Skeletal muscle tissue (tissue), 4 donors: Measurements from ENCODE around the gene PDZD4. TPM values are rescaled to one million over a fixed set of nuclear protein-coding genes. Genes with fewer than 3 reads are reported as not detected.

Experiments used
- H3K27ac ChIP-seq: one replicate; pipeline ENCODE4 v1.7.0; 2013; ENCODE audit warnings: mild to moderate bottlenecking, low read depth, low read length, inconsistent platforms
- H3K27me3 ChIP-seq, 3 donors: one replicate each; pipeline ENCODE4 v1.7.0; 2013; ENCODE audit warnings: low read length in 3 of 3; ENCODE audit not compliant: control insufficient read depth in 3 of 3, insufficient read depth in 3 of 3
- H3K36me3 ChIP-seq, 3 donors: one replicate each; pipeline ENCODE4 v1.7.0; 2013; ENCODE audit warnings: low read length in 3 of 3; ENCODE audit not compliant: control insufficient read depth in 3 of 3, insufficient read depth in 3 of 3
- H3K4me1 ChIP-seq, 3 donors: one replicate each; pipeline ENCODE4 v1.7.0; 2013; ENCODE audit warnings: low read length in 3 of 3, mild to moderate bottlenecking in 3 of 3; ENCODE audit not compliant: control insufficient read depth in 3 of 3, insufficient read depth in 3 of 3
- H3K4me3 ChIP-seq, 3 donors: one replicate each; pipeline ENCODE4 v1.7.0; 2013; ENCODE audit warnings: low read length in 3 of 3
- H3K9ac ChIP-seq, 3 donors: one replicate each; pipeline ENCODE4 v1.7.0; 2013; ENCODE audit warnings: low read length in 3 of 3, mild to moderate bottlenecking in 3 of 3, moderate library complexity in 2 of 3, low read depth in 1 of 3
- H3K9me3 ChIP-seq, 3 donors: one replicate each; pipeline ENCODE4 v1.7.0; 2013; ENCODE audit warnings: low read length in 3 of 3; ENCODE audit not compliant: control insufficient read depth in 3 of 3
- total RNA-seq: library from RNA; depleted of rRNA; stranded (reverse); fragments of >200 nt; gene quantifications from one replicate; pipeline ENCODE4 v1.2.3, GENCODE V29; 2014
- donor health status: Osteomylitis.

Gene PDZD4
- total RNA-seq, 1 donor from 2014 or later, result 2.6 TPM

DNA sequence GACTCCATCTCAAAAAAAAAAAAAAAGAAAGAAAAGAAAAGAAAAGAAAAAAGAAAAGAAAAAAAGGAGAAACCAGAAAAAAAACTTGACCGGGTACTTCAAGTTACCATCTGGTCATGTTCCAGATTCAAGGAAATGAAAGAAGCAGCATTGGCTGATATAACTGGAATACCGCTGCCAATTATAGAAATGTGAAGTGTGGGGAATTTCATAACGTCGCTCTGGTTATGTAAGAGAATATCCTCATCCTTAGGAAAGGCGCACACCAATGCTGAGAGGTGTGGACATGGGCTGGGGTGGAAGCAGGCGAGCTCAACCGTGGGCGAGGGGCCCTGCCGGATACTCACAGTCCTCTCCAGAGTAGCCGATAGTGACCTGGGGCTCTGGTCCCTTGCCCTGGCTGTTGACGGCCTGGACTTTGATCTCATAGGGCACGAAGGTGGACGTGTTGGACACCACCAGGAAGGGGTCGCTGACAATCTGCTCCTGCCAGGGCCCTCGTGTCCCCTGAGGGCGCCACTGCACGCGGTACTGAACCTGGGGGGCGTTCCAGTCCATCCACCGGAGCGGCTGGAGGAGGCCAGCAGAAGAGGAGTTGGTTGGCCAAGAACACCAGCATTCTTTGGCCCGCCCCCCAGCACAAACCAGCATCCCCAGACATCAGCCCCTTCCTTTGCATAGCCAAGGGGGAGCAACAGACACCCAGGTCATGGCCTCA lies 36.1 kb upstream of the PDZD4 start:
- Histone ChIP-seq H3K9me3 (no peaks in the 10 kb centered on the region), H3K36me3 (no peaks in the 10 kb centered on the region), H3K27ac (no peak overlapping the region), H3K4me3 (no peak overlapping the region), H3K4me1 (no peaks in the 10 kb centered on the region), H3K27me3 (peaks cover 0 to 17% (median 17%) of the 10 kb centered on the region in 3 donors), H3K9ac (no peak overlapping the region)

DNA sequence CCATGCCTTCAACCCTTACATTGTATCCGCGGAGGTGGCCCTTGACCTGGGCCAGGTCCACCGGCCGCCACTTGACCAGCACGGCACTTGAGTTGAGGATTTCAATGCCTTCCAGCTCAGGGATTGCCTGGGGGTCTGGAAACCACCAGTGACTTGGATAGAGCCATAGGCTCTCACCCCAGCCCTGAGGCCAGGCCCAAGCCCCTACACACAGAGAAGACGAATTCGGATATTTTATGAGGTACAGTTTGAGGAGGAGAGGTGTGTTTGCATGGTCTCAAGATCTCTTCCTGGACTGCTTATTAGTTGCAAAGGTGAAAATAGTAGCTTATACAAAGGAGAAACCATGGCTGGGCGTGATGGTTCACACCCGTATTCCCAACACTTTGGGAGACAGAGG lies 35.3 kb upstream of the PDZD4 start:
- H3K4me1 ChIP-seq, result no peaks in the 10 kb centered on the region
- H3K36me3 ChIP-seq, result no peaks in the 10 kb centered on the region
- H3K9ac ChIP-seq, result no peak overlapping the region
- no peaks in the 10 kb centered on the region for H3K9me3 ChIP-seq
- no peak overlapping the region for H3K27ac ChIP-seq
- no peak overlapping the region for H3K4me3 ChIP-seq
- H3K27me3 ChIP-seq, result peaks cover 0 to 19% (median 14%) of the 10 kb centered on the region in 3 donors

DNA sequence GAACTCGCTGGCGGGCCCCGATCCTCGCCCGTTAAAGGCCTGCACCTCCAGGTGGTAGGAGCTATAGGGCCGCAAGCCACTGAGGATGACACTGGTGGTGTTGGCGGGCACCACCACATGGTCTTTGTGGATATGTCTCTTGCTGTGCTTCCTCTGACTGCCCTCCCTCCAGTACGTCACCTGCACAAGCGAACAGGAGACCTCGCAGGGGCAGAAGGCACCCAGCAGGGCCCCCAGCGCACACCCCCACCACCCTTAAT lies 34.9 kb upstream of the PDZD4 start:
- Histone ChIP-seq H3K27ac (no peak overlapping the region), H3K9ac (no peak overlapping the region), H3K27me3 (peaks cover 0 to 19% (median 10%) of the 10 kb centered on the region in 3 donors), H3K36me3 (no peaks in the 10 kb centered on the region), H3K4me3 (no peak overlapping the region), H3K9me3 (no peaks in the 10 kb centered on the region), H3K4me1 (no peaks in the 10 kb centered on the region)

DNA sequence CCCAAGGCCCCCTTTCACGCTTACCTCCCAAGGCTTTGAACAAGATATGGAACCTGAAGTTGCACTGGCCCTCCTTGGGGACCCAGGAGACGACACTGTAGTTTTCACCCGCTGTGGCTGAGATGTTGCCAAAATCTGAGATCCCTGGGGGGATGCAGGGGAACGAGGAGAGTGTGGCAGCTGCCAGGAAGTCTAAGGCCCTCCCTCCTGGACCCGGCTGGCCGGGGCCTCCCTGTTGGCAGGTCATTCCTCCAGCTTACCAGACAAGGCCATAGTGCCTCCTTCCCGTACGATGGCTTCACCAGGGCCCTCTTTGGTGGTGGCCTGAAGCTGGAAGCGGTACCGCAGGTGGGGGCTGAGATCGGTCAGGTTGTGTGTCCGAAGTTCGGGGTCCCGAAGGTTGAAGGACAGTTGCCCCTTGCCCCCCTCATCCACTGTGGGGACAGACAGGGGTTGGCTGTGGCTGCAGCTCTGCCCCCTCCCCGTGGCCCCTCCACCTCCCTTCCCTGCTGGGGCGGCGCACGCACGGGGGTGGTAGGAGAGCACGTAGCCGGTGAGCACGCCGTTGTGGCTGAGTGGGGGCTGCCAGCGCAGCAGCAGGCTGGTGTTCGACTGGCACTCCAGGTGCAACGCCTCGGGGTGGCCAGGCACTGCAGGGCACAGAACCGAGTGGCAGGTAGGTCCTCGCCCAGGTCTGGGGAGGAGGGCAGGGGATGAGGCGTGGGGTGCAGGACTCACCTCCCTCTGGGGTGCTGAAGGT lies 34.4 kb upstream of the PDZD4 start:
- Histone ChIP-seq H3K27me3 (peaks cover 0 to 19% (median 8%) of the 10 kb centered on the region in 3 donors), H3K9ac (no peak overlapping the region), H3K27ac (no peak overlapping the region), H3K4me1 (no peaks in the 10 kb centered on the region), H3K36me3 (no peaks in the 10 kb centered on the region), H3K9me3 (no peaks in the 10 kb centered on the region), H3K4me3 (no peak overlapping the region)

DNA sequence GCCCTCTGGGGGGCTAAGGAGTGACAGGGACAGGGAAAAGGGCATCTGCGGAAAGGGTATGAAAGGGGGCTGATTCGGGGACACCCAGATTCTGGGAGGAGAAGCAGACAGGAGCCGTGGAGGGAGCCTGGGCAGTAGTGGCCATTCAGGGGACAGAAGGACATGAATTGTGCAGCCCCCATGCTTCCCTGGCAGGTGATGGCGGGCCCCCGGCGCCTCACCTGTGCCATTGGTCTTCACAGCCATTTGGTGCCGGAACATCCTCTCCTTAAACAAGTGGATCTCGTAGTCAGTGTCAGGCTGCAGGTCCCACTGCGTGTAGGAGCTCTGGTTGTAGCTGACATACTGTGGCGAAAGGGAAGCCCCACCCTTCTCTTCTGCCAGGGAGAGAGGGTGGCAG lies 33.8 kb upstream of the PDZD4 start:
- Histone ChIP-seq H3K4me1 (no peaks in the 10 kb centered on the region), H3K27me3 (peaks cover 0 to 14% (median 8%) of the 10 kb centered on the region in 3 donors), H3K4me3 (no peak overlapping the region), H3K9me3 (no peaks in the 10 kb centered on the region), H3K36me3 (no peaks in the 10 kb centered on the region), H3K9ac (no peak overlapping the region), H3K27ac (no peak overlapping the region)

DNA sequence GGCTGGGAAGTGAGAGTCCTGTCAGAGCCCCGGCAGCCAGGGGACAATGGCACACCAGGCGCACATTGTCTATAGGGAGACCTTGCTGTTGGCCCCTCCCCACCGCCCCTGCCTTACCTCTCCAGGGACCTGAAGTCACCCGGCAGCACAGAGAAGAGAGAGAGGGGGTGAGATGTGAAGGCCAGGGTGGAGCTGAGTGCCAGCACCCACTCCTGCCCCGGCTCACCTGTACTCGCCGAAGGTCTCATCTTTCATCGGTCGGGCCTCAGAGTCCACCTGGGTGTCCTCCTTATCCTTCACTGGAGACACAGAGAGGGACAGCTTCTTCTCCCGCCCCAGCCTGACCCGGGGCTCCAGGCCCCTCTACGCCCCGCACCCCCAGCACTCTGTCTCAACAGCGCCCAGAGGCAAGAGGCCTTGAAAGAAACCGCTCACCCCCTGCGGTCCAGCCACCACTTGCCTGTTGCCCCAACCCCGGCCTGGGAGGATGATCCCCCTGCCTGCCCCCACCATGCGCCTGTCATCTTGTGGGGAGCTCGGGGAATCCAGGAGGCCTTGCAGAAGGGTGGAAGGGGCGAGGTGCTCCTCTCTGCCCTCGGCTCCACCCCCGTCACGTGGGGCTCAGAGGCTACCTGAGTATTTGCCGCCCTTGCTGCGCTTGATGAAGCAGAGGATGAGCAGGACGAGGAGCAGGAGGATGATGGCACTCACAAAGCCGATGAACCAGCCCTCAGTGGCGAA lies 33.1 kb upstream of the PDZD4 start:
- Histone ChIP-seq H3K9ac (no peak overlapping the region), H3K9me3 (no peaks in the 10 kb centered on the region), H3K27me3 (peaks cover 0 to 11% (median 8%) of the 10 kb centered on the region in 3 donors), H3K4me1 (no peaks in the 10 kb centered on the region), H3K36me3 (no peaks in the 10 kb centered on the region), H3K27ac (no peak overlapping the region), H3K4me3 (no peak overlapping the region)

DNA sequence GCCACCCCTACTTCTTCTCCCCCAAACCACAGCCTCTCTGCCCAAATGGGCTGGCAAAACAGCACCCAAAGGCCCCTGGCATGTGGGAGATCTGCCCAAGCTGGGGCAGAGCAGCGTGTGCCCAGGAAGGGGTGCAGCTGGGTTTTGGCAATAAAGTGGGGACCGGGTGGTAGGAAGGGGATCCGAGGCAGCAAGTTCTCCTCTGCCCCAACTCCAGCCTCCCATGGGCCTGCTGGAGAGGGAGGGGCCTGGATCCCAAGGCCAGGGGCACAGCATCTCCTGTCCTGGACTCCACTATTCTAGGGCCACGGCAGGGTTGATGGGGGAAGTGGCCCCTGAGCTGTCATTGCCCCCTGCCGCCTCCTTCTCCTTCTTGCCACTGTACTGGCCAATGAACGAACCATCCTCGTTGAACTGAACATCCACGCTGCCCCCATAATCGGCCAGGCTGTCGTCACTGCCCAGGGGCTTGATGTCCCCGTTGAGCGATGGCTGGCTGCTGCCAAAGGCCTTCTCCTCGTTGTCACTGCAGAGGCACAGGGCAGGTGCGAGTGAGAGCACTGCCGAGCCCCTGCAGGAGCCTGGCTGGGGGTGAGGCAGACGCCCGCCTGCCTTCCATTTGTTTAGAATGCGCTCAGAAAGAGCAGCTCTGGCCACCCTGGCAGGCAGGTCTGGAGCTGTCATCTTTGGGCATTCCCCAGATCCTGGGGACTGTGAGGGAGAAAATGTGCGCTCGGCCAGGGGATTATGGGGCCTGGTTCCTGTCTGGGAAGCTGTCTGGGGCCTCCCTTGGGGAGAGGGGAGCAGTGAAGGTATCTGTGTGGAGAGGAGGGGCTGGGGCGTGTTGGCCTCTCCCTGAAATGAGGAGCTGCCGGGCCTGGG lies 32.3 kb upstream of the PDZD4 start:
- Histone ChIP-seq H3K36me3 (no peaks in the 10 kb centered on the region), H3K4me3 (no peak overlapping the region), H3K4me1 (no peaks in the 10 kb centered on the region), H3K9ac (no peak overlapping the region), H3K9me3 (no peaks in the 10 kb centered on the region), H3K27me3 (peaks cover 0 to 13% (median 13%) of the 10 kb centered on the region in 3 donors), H3K27ac (no peak overlapping the region)

DNA sequence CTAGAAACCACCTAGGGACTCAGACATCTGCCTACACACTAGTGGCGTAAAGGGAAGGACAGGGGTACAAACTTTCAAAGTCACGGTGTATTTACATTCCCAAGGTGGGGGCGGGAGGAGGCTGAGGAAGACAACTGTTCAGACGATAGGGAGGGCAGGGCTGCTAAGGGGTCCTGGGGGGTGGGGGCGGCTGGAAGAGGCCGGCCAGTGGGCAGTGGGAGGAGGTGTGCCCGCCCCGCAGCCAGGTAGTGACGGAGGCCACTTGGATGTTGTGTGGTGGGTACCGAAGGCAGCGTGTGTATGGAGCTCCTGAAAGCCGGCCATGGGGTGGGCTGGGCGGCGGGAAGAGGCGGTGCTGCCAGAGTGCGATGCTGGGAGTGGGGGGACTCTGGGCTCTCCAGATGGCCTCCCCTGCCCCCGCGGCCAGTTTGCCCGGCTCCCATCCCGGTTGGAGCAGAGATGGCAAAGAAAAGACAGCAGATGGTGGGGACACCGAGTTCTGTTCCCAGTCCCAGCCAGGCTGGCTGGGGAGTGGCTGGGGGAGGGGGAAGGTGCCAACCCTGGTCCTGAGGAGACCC lies 31.5 kb upstream of the PDZD4 start:
- H3K9me3 ChIP-seq, result no peaks in the 10 kb centered on the region
- no peaks in the 10 kb centered on the region for H3K4me1 ChIP-seq
- H3K27me3 ChIP-seq, result peaks cover 0 to 14% (median 11%) of the 10 kb centered on the region in 3 donors
- H3K9ac ChIP-seq, result no peak overlapping the region
- no peaks in the 10 kb centered on the region for H3K36me3 ChIP-seq
- no peak overlapping the region for H3K27ac ChIP-seq
- H3K4me3 ChIP-seq, result no peak overlapping the region

DNA sequence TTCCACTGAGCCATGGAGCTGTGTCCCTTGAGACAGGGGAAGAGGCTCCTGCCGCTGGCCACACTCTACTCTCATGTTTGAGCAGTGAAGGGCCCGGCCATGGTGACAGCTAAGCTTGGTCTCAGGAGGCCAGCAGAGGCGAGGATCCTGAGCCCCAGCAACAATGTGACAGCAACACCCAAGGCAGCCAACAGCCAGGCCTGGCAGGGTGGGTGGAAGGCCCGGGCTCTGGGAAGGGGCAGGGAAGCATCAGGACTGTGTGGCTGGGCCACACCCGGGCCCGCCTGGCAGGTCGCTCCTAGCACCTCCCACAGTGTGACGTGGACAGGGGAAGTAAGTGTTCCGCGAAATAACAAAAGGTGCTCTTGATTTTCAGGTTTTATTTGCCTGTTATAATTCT lies 30.8 kb upstream of the PDZD4 start:
- Histone ChIP-seq H3K4me1 (no peaks in the 10 kb centered on the region), H3K9ac (no peak overlapping the region), H3K9me3 (no peaks in the 10 kb centered on the region), H3K4me3 (no peak overlapping the region), H3K27me3 (peaks cover 0 to 14% (median 14%) of the 10 kb centered on the region in 3 donors), H3K27ac (no peak overlapping the region), H3K36me3 (no peaks in the 10 kb centered on the region)
